Stimulated activated effector memory CD8-positive, alpha-beta T cell treated with anti-CD3 and anti-CD28 coated beads, Interleukin-12 subunit alpha, Interleukin-12 subunit beta, amount 100 ng/mL, for 72 hours (primary cell): ENCODE data around the gene FUT9.
A peak's percentile ranks its signal among the peaks of the same experiment; 100 is the strongest.

ENCODE experiments used
- ATAC-seq: fragments of 150-1000 bp; cut with Tn5 transposase; 2 replicates; pipeline ENCODE4 v1.10.0; 2021
- DNase-seq, 2 donors: peaks; one replicate each; pipeline ENCODE4 v3.0.0; 2021 to 2022; ENCODE audit warnings: low spot score in 2 of 2
- H3K27ac Mint-ChIP-seq: one replicate; pipeline ENCODE4 v1.8.0; 2022; ENCODE audit warnings: mild to moderate bottlenecking, mixed read lengths
- H3K36me3 Mint-ChIP-seq: one replicate; pipeline ENCODE4 v1.8.0; 2022; ENCODE audit warnings: mild to moderate bottlenecking, mixed read lengths
- H3K4me1 Mint-ChIP-seq: one replicate; pipeline ENCODE4 v1.8.0; 2022; ENCODE audit warnings: mixed read lengths
- H3K4me3 Mint-ChIP-seq: one replicate; pipeline ENCODE4 v1.8.0; 2022; ENCODE audit warnings: mild to moderate bottlenecking, mixed read lengths
- H3K9me3 Mint-ChIP-seq: one replicate; pipeline ENCODE4 v1.8.0; 2022; ENCODE audit warnings: mixed read lengths

The FUT9 gene

GRCh38 chr6:96110878-96111277 lies 95.1 kb downstream of the FUT9 start:
- DNase-seq (no peak), ATAC-seq (no peak)
- H3K36me3 Mint-ChIP-seq, result no peaks in the 10 kb centered on the region
- H3K4me1 Mint-ChIP-seq, result no peaks in the 10 kb centered on the region
- H3K9me3 Mint-ChIP-seq, result peaks cover 3% of the 10 kb centered on the region
- H3K27ac Mint-ChIP-seq, result no peak overlapping the region
- no peak overlapping the region for H3K4me3 Mint-ChIP-seq

DNA sequence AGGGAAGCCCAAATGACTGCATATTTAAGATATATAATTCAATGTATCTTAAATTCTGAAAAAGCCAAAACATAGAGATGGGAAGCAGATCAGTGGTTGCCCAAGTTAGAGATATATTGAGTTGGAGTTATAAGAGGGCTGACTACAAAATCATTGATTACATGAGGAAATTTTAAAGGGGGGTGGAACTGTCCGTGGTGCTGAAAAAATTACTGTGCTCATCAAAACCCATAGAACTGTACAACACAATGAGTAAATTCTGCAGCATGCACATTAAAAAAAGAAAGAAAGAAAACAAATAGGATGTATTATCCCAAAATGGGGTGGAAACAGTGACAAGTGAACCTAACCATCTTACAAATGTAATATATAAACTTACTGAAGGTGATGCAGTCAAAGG lies 100.9 kb downstream of the FUT9 start:
- no peak overlapping the region for H3K4me3 Mint-ChIP-seq
- ATAC-seq (no peak), DNase-seq (no peak)
- no peaks in the 10 kb centered on the region for H3K36me3 Mint-ChIP-seq
- H3K4me1 Mint-ChIP-seq, result no peaks in the 10 kb centered on the region
- no peak overlapping the region for H3K27ac Mint-ChIP-seq
- peaks cover 5% of the 10 kb centered on the region for H3K9me3 Mint-ChIP-seq

GRCh38 chr6:96124778-96125177 lies 109.0 kb downstream of the FUT9 start:
- Mint-ChIP-seq H3K9me3 (peaks cover 4% of the 10 kb centered on the region), H3K27ac (no peak overlapping the region)

DNA sequence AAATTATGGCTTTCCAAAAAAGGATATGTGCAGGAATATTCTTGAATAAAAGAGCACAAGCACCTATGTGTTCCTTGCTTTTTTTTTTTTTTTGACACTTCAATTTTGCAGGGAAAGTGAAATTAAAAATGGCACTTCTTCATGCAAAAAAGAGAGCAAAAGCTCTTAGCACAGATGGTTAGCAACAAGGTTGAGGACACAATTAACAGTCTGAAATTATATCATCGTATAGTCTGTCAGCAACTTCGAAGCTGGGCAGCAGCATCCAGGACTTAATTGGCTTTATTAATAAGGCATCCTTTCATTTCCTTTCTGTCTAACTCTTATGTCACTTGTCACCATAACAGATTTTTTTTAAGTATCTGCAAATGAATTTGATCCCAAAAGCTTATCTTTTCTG lies 122.6 kb downstream of the FUT9 start:
- no peaks in the 10 kb centered on the region for H3K4me1 Mint-ChIP-seq
- no peak for ATAC-seq
- no peaks in the 10 kb centered on the region for H3K9me3 Mint-ChIP-seq
- H3K36me3 Mint-ChIP-seq, result no peaks in the 10 kb centered on the region
- no peak overlapping the region for H3K27ac Mint-ChIP-seq
- no peak overlapping the region for H3K4me3 Mint-ChIP-seq
- no peak for DNase-seq

More at GRCh38 chr6:96124778-96125177, 109.0 kb downstream of the FUT9 start:
- DNase-seq (no peak), ATAC-seq (no peak)
- Mint-ChIP-seq H3K4me3 (no peak overlapping the region), H3K4me1 (no peaks in the 10 kb centered on the region), H3K36me3 (no peaks in the 10 kb centered on the region)

DNA sequence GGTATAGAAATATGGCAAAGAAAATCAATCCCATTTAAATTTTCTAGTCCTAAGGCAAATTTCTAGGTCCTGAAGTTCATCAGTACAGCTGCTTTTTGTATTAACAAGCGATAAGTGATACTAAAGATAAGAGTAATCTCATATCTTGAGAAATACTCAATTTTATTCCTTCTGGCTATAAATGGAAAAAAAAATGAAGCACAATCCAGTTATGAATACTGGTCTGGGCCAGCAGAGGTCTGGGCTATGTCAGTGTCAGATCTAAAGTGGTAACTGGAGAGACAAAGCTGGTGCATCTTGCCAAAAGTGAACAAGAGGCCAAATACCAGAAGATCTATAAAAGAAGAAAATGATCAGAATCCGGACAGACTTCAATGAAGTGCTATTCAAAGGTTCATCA lies 126.4 kb downstream of the FUT9 start:
- no peak for ATAC-seq
- Mint-ChIP-seq H3K36me3 (no peaks in the 10 kb centered on the region), H3K27ac (no peak overlapping the region), H3K4me3 (no peak overlapping the region), H3K4me1 (no peaks in the 10 kb centered on the region), H3K9me3 (no peaks in the 10 kb centered on the region)
- DNase-seq, result no peak

DNA sequence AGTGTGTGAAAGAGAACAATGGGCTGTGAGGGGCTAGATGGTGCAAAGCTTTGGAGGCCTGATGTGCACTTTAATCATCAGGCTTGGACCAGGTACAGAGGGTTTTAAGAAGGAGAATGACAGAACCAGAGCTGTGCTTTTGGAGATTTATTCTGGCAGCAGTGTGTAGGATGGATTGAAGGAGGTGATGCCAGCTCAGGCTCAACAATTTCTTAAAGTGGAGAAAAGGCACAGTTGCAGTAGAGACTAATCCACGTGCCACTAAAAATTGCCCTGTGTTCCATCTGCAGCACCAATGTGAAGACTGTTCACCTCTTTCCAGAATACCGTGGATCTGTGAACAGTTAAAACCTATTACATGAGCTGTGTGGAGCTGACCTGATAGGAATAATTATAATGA lies 134.7 kb downstream of the FUT9 start:
- Mint-ChIP-seq H3K27ac (no peak overlapping the region), H3K9me3 (no peaks in the 10 kb centered on the region), H3K36me3 (no peaks in the 10 kb centered on the region), H3K4me1 (no peaks in the 10 kb centered on the region), H3K4me3 (no peak overlapping the region)
- ATAC-seq, result peak; percentile 19
- no peak for DNase-seq

DNA sequence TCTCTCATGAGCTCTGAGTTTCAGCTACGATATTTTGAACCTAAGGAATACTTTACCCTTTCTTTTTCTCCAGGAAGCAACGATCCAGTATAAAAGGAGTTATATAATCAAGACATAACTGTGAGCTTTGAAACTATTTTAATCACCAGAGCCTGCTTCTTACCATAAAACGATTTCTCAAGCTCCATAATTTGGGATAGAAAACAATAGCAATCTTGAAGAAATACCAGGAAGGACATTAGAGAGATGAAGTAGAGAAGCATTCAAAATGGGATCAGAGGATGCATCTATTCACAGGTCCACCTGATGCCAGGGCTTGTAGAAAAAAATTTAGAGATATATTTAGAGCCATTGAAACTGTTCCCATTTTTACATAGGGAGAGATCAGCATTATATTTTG lies 135.9 kb downstream of the FUT9 start:
- H3K27ac Mint-ChIP-seq, result no peak overlapping the region
- no peaks in the 10 kb centered on the region for H3K9me3 Mint-ChIP-seq
- DNase-seq (no peak), ATAC-seq (no peak)
- H3K4me1 Mint-ChIP-seq, result peaks cover 8% of the 10 kb centered on the region
- H3K4me3 Mint-ChIP-seq, result no peak overlapping the region
- H3K36me3 Mint-ChIP-seq, result no peaks in the 10 kb centered on the region

GRCh38 chr6:96152114-96152708 lies 136.4 kb downstream of the FUT9 start:
- Mint-ChIP-seq H3K9me3 (no peaks in the 10 kb centered on the region), H3K4me3 (no peak overlapping the region), H3K27ac (no peak overlapping the region), H3K36me3 (no peaks in the 10 kb centered on the region), H3K4me1 (peaks cover 8% of the 10 kb centered on the region)
- no peak for ATAC-seq
- DNase-seq, result no peak

DNA sequence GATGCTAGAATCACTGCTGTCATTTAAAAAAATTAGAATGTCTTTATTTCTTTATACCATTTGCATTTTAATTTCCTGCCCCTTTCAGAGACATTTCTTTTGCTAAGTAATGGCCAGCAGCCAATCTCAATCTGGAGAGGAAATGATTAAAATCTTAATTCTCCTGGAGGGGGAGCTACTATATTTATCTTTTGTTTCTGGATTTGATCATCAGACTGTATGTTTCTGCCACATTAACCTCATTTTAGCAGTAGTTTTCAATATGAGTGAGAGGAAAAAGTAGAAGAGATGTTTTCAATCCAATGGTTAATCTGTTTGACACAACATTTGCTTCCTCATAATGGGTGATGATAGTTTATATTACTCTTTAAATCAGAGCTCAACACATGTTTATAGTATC lies 138.0 kb downstream of the FUT9 start:
- peaks cover 8% of the 10 kb centered on the region for H3K4me1 Mint-ChIP-seq
- no peak for DNase-seq
- no peaks in the 10 kb centered on the region for H3K36me3 Mint-ChIP-seq
- peak; percentile 65 for ATAC-seq
- no peaks in the 10 kb centered on the region for H3K9me3 Mint-ChIP-seq
- H3K27ac Mint-ChIP-seq, result no peak overlapping the region
- H3K4me3 Mint-ChIP-seq, result no peak overlapping the region

- H3K27ac Mint-ChIP-seq, result no peak overlapping the region
- no peak for ATAC-seq
- peaks cover 8% of the 10 kb centered on the region for H3K4me1 Mint-ChIP-seq
- DNase-seq, result no peak
- no peaks in the 10 kb centered on the region for H3K9me3 Mint-ChIP-seq
- no peaks in the 10 kb centered on the region for H3K36me3 Mint-ChIP-seq
- no peak overlapping the region for H3K4me3 Mint-ChIP-seq
Measured at GRCh38 chr6:96156425-96156824, 140.7 kb downstream of the FUT9 start.

DNA sequence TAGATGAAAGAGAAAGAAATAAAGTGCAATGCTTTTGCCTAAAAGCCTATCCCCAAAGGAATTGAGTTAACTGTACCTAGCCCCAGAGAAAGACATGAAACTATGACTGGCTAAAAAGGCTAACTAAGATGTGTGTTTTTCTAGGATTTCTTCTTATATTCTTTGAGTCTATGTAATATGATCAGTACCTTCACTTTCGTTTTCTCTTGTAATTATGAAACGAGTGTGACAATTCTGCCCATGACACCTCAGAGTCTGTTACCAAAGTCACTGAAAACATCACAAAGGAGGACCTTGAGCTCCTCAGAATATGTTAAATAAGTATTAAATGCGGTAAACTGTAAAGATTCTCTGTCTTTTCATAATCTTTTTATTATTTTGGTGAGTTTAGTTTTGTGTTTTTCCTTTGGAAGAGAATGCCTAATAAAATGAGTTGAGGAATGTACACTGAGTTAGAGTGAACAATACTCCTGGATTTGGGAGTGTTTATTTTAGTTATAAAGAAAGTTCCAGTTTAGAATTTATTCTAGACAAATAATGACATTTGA lies 141.3 kb downstream of the FUT9 start:
- no peaks in the 10 kb centered on the region for H3K9me3 Mint-ChIP-seq
- H3K36me3 Mint-ChIP-seq, result no peaks in the 10 kb centered on the region
- no peak overlapping the region for H3K27ac Mint-ChIP-seq
- no peak overlapping the region for H3K4me3 Mint-ChIP-seq
- peaks cover 8% of the 10 kb centered on the region for H3K4me1 Mint-ChIP-seq
- ATAC-seq (peak; percentile 59), DNase-seq (no peak)

DNA sequence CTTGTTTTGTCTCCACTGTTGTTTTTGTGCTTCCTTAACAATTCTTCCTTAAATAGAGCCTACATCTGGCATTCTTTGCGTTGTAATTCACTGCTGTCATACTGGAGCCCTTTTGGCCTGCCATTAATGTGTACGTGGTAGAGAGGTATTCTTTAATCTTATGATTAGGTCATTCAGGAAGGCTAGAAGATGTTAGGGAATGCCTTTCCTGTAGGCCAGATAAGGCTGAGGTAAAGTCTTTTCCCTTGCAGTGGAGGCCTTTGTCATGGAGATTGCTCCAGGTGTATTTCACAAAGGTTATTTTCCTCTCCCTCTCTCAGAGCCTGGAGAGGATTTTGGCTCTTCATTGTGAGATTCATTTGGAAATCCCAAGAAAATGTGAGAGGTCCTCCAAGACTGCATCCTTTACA lies 146.9 kb downstream of the FUT9 start:
- Mint-ChIP-seq H3K4me1 (no peaks in the 10 kb centered on the region), H3K9me3 (no peaks in the 10 kb centered on the region), H3K4me3 (no peak overlapping the region), H3K36me3 (no peaks in the 10 kb centered on the region), H3K27ac (no peak overlapping the region)
- DNase-seq, result no peak
- ATAC-seq, result no peak

DNA sequence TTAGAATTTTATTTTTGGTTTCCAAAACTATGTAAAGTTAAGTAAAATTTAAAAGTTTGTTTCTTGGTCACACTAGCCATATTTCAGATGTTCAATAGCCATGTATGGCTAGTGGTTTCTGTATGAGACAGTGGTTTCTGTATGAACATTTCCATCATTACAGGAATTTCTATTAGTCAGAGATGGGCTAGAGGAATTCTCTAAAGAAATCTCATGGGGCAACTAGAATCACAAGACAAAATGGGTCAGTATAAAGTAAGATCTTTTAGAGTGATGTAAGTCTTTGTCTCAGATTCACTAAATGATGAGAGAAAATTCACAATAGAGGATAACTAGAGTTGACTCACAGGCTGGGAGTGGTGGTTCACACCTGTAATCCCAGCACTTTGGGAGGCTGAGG lies 149.0 kb downstream of the FUT9 start:
- Mint-ChIP-seq H3K4me1 (no peaks in the 10 kb centered on the region), H3K4me3 (no peak overlapping the region), H3K36me3 (no peaks in the 10 kb centered on the region), H3K27ac (no peak overlapping the region), H3K9me3 (no peaks in the 10 kb centered on the region)
- no peak for DNase-seq
- no peak for ATAC-seq

- no peak for DNase-seq
- Mint-ChIP-seq H3K27ac (no peak overlapping the region), H3K4me3 (no peak overlapping the region), H3K4me1 (no peaks in the 10 kb centered on the region), H3K9me3 (no peaks in the 10 kb centered on the region), H3K36me3 (no peaks in the 10 kb centered on the region)
- ATAC-seq, result no peak
Measured at GRCh38 chr6:96171112-96171511, 155.3 kb downstream of the FUT9 start.

- Mint-ChIP-seq H3K27ac (no peak overlapping the region), H3K9me3 (no peaks in the 10 kb centered on the region), H3K36me3 (no peaks in the 10 kb centered on the region), H3K4me3 (no peak overlapping the region), H3K4me1 (no peaks in the 10 kb centered on the region)
- no peak for ATAC-seq
- DNase-seq, result no peak
Measured at GRCh38 chr6:96184798-96185197, 169.0 kb downstream of the FUT9 start.

DNA sequence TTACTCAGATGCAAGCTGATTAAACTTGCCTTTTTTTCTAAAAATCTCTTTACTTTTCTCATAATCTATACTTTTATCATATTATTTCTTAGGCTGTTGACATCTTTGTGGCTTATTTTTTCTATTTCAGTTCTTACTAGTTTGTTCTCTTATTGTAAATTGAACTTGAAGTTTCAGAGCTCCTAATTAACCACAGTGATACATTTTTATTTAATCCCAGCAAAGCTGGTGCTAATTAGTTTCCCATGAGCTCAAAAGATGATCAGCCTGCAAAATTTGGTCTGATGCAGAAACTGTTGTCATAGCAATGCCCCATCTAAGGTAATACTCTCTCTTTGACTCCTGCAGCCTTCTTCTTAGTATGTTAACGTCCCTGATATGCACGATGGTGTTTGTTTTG lies 170.3 kb downstream of the FUT9 start:
- Mint-ChIP-seq H3K4me1 (no peaks in the 10 kb centered on the region), H3K9me3 (no peaks in the 10 kb centered on the region), H3K27ac (no peak overlapping the region), H3K4me3 (no peak overlapping the region), H3K36me3 (no peaks in the 10 kb centered on the region)
- ATAC-seq (no peak), DNase-seq (no peak)
